GM12878 (cell line): Measurements from ENCODE around the gene AP1B1. TPM values are rescaled to one million over a fixed set of nuclear protein-coding genes. Genes with fewer than 3 reads are reported as not detected.

Experiments used
- ATAC-seq: fragments of 200-7000 bp; cut with Tn5 transposase; 3 replicates; pipeline ENCODE4 v1.9.1; 2020; ENCODE audit warnings: mild to moderate bottlenecking, moderate library complexity
- BruUV-seq: library from RNA; stranded (reverse); fragments of 400-500 nt; replicated peaks from 2 replicates; lab custom pipeline; 2021; lab: Mats Ljungman, UMichigan
- CTCF ChIA-PET: fragments of 300-600 bp; sonication (Branson Sonifier 250); formaldehyde crosslinking; extraction: SDS; loops from one replicate; lab custom pipeline; 2021; ENCODE audit warnings: inconsistent platforms; lab: Yijun Ruan, JAX
- POLR2A ChIA-PET: fragments of 350-600 bp; formaldehyde crosslinking; extraction: SDS; loops from one replicate; lab custom pipeline; 2021; ENCODE audit warnings: inconsistent platforms; lab: Charles Lee
- RAD21 ChIA-PET: fragments of 300-600 bp; sonication (Branson Sonifier 250); formaldehyde crosslinking; loops from one replicate; lab custom pipeline; 2023; ENCODE audit warnings: antibody characterized with exemption; ENCODE audit not compliant: unreplicated experiment; lab: Charles Lee
- SMC1A ChIA-PET: fragments of 300-600 bp; sonication (Branson Sonifier 250); formaldehyde crosslinking; loops from one replicate; lab custom pipeline; 2023; ENCODE audit not compliant: unreplicated experiment, uncharacterized antibody; lab: Charles Lee
- DNase-seq: peaks from one replicate; pipeline ENCODE4 v3.0.0-alpha.2; 2011; ENCODE audit warnings: low read depth, low spot score
- FAIRE-seq: peaks from 3 replicates; lab custom pipeline; 2011; peaks lifted over from hg19 to GRCh38; lab: Jason Lieb, UNC
- H2AFZ ChIP-seq: 2 replicates; pipeline ENCODE4 v1.6.0; 2011; ENCODE audit warnings: low read depth, low read length, control low read depth; ENCODE audit not compliant: control insufficient read depth
- H3K27ac ChIP-seq: 2 replicates; pipeline ENCODE4 v1.5.1; 2011; ENCODE audit warnings: control low read depth; ENCODE audit not compliant: control insufficient read depth, insufficient read depth
- H3K27me3 ChIP-seq, 2 experiments: replicated peaks in 1 of 2; 2 replicates each; pipeline versions ENCODE4 v1.6.0 to v1.6.1; 2011; ENCODE audit warnings: low read length in 1 of 2; ENCODE audit not compliant: control insufficient read depth in 2 of 2, insufficient read depth in 2 of 2
- H3K36me3 ChIP-seq, 2 experiments: 2 replicates each; pipeline ENCODE4 v1.5.1; 2011; ENCODE audit warnings: low read length in 1 of 2; ENCODE audit not compliant: control insufficient read depth in 2 of 2, insufficient read depth in 2 of 2
- H3K4me1 ChIP-seq: 2 replicates; pipeline ENCODE4 v1.6.1; 2011; ENCODE audit warnings: mild to moderate bottlenecking, low read length, moderate library complexity, mixed read lengths; ENCODE audit not compliant: control insufficient read depth, insufficient read depth
- H3K4me2 ChIP-seq: 2 replicates; pipeline ENCODE4 v1.6.0; 2011; ENCODE audit warnings: control low read depth; ENCODE audit not compliant: control insufficient read depth, insufficient read depth
- H3K4me3 ChIP-seq: fragments of 200-600 bp; sonication (generic); 2 replicates; pipeline ENCODE4 v1.5.1; 2016
- H3K79me2 ChIP-seq: 2 replicates; pipeline ENCODE4 v1.6.0; 2011; ENCODE audit warnings: low read length; ENCODE audit not compliant: control insufficient read depth, insufficient read depth
- H3K9ac ChIP-seq: 2 replicates; pipeline ENCODE4 v1.8.0; 2011; ENCODE audit warnings: low read length, control low read depth, mixed read lengths; ENCODE audit not compliant: control insufficient read depth, insufficient read depth
- H3K9me3 ChIP-seq: replicated peaks from 3 replicates; pipeline ENCODE4 v1.5.1; 2011; ENCODE audit warnings: mild to moderate bottlenecking, low read length; ENCODE audit not compliant: control insufficient read depth, insufficient read depth
- H4K20me1 ChIP-seq: 2 replicates; pipeline ENCODE4 v1.6.0; 2011; ENCODE audit not compliant: control insufficient read depth, insufficient read depth
- ASH2L ChIP-seq: fragments of 300-600, 200-600 bp; sonication (generic); IDR thresholded peaks from 2 replicates; pipeline ENCODE4 v1.6.1; 2017; ENCODE audit warnings: low read depth, mild to moderate bottlenecking, borderline replicate concordance
- CHD1 ChIP-seq: IDR thresholded peaks from 2 replicates; pipeline ENCODE4 v1.6.1; 2012; ENCODE audit warnings: low read depth, low read length, improper control_type of control experiment
- EGR1 ChIP-seq, 2 experiments: IDR thresholded peaks; 1 replicate in 1 of 2; 2 replicates in 1 of 2; pipeline ENCODE4 v1.6.1; 2011 to 2012; ENCODE audit warnings: low read depth in 2 of 2, low read length in 2 of 2, borderline replicate concordance in 1 of 2, mild to moderate bottlenecking in 1 of 2, moderate library complexity in 1 of 2
- ESRRA ChIP-seq: IDR thresholded peaks from 2 replicates; pipeline ENCODE4 v1.6.1; 2012; ENCODE audit warnings: mild to moderate bottlenecking, low read length, improper control_type of control experiment
- FOXK2 ChIP-seq: fragments of 450-650 bp; IDR thresholded peaks from 2 replicates; pipeline ENCODE4 v1.6.1; 2017; ENCODE audit warnings: mild to moderate bottlenecking, moderate library complexity
- HDGF ChIP-seq: fragments of 450-650 bp; IDR thresholded peaks from 2 replicates; pipeline ENCODE4 v1.6.1; 2016; ENCODE audit warnings: antibody characterized with exemption
- IKZF1 ChIP-seq: fragments of 450-650 bp; conservative IDR thresholded peaks from 2 replicates; pipeline ENCODE4 v1.6.1; 2017; ENCODE audit warnings: antibody characterized with exemption, mild to moderate bottlenecking
- JUND ChIP-seq: IDR thresholded peaks from 2 replicates; pipeline ENCODE4 v1.6.1; 2012; ENCODE audit warnings: low read depth, mild to moderate bottlenecking, low read length, improper control_type of control experiment, moderate library complexity
- NBN ChIP-seq: fragments of 450-650 bp; IDR thresholded peaks from 2 replicates; pipeline ENCODE4 v1.6.1; 2016
- POU2F2 ChIP-seq: IDR thresholded peaks from 3 replicates; pipeline ENCODE4 v1.6.1; 2011; ENCODE audit warnings: low read depth, mild to moderate bottlenecking, low read length, borderline replicate concordance
- SIX5 ChIP-seq: IDR thresholded peaks from 2 replicates; pipeline ENCODE4 v1.6.1; 2011; ENCODE audit warnings: mild to moderate bottlenecking, low read depth, low read length, moderate library complexity; ENCODE audit not compliant: severe bottlenecking
- SRF ChIP-seq, 2 experiments: IDR thresholded peaks; 2 replicates each; pipeline ENCODE4 v1.6.1; 2011; ENCODE audit warnings: low read depth in 2 of 2, low read length in 2 of 2, mild to moderate bottlenecking in 1 of 2, moderate library complexity in 1 of 2
- STAT3 ChIP-seq: IDR thresholded peaks from 2 replicates; pipeline ENCODE4 v1.6.1; 2011; ENCODE audit warnings: low read depth, low read length, improper control_type of control experiment
- ZNF274 ChIP-seq: IDR thresholded peaks from one replicate; pipeline ENCODE4 v1.8.0; 2011; ENCODE audit not compliant: insufficient read length, insufficient read depth
- ZNF622 ChIP-seq: fragments of 450-650 bp; IDR thresholded peaks from 2 replicates; pipeline ENCODE4 v1.6.1; 2017; ENCODE audit warnings: mild to moderate bottlenecking, inconsistent platforms
- WGBS: methylation state at CpG from one replicate; pipeline ENCODE4 v1.1.6; 2016; ENCODE audit warnings: low lambda C conversion rate; ENCODE audit not compliant: insufficient replicate concordance, insufficient coverage; ENCODE audit errors: missing lambda C conversion rate; 5-methylcytosine and 5-hydroxymethylcytosine counted together
- in situ Hi-C: fragments of 300-500 bp; cut with MboI; formaldehyde crosslinking; loops from 9 replicates; pipeline ENCODE4 v1.14.3; 2018; ENCODE audit warnings: mixed read lengths
- intact Hi-C: fragments of 100-400 bp; cut with micrococcal nuclease; formaldehyde crosslinking; loops from one replicate; pipeline ENCODE4 v1.14.2; 2022; ENCODE audit not compliant: unreplicated experiment
- polyA plus RNA-seq, 11 experiments: library from polyadenylated mRNA; depleted of rRNA in 4 of 11; unstranded in 6 of 11; stranded (reverse) in 5 of 11; fragments of >200 nt; fragmentation: Nextera tagmentation in 4 of 11; fragmentation: Illumina TruSeq in 1 of 11; extraction: Ambion mirVana in 4 of 11; extraction: Trizol in 1 of 11; gene quantifications; 1 replicate in 1 of 11; 2 replicates in 10 of 11; pipeline versions ENCODE4 v1.2.1 to v1.2.3, GENCODE V29; 2011 to 2016; ENCODE audit warnings: inconsistent platforms in 2 of 11, missing spikeins in 2 of 11, low read depth in 1 of 11
- total RNA-seq, 4 experiments: library from RNA; depleted of rRNA in 3 of 4; stranded (reverse); fragments of >200 nt in 3 of 4; fragmentation: Illumina TruSeq in 1 of 4; extraction: Trizol in 1 of 4; gene quantifications; 2 replicates each; pipeline versions ENCODE4 v1.2.1 to v1.2.3, GENCODE V29; 2013 to 2021
- TF ChIP-seq, protein P1 (sequence below): fragments of 450-650 bp; IDR thresholded peaks from 2 replicates; pipeline ENCODE4 v1.6.1; 2017; ENCODE audit warnings: mild to moderate bottlenecking
- TF ChIP-seq, protein P2 (sequence below): fragments of 450-650 bp; conservative IDR thresholded peaks from 2 replicates; pipeline ENCODE4 v1.6.1; 2017; ENCODE audit warnings: mild to moderate bottlenecking, moderate library complexity
- TF ChIP-seq, protein P3 (sequence below): IDR thresholded peaks from 2 replicates; pipeline ENCODE4 v1.6.1; 2011; ENCODE audit warnings: low read depth, low read length, improper control_type of control experiment, borderline replicate concordance
- TF ChIP-seq, protein P4 (sequence below): fragments of 450-650 bp; IDR thresholded peaks from 2 replicates; pipeline ENCODE4 v1.6.1; 2018; ENCODE audit warnings: mild to moderate bottlenecking, low read depth, moderate library complexity; ENCODE audit not compliant: partially characterized antibody

The AP1B1 gene
- total and polyA plus RNA-seq, 10 of the 15 experiments (the other 5 are each of a cell fraction or from before 2014, with no cell fraction given), result 2.1 to 98.6 (median 57.8) TPM

DNA sequence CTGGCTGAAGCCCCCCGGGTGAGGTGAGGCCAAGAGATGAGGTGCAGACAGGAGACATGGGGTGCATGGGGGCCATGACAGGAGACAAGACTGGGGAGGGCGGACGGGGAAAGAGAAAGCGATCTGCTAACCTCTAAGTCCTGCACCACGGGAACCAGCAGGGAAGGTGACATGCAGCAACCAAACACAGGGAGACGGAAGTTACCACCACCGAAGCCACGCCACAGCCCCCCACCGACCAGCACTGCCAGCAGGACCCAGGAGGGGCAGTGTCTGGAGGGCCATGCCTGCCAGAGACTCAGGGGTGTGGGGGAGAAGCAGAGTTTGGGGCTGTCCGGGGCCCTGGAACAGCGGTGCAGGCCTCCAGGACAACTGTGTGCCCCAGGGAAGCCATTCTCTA is 58.8 kb downstream of the AP1B1 start:
- POLR2A ChIA-PET, result no interaction called here
- WGBS, result 93% methylated on average over 11 of the region's 11 CpGs
- no peak overlapping the region for H3K9ac ChIP-seq
- no peaks in the 10 kb centered on the region for H3K79me2 ChIP-seq
- H3K9me3 ChIP-seq, result no peaks in the 10 kb centered on the region
- H4K20me1 ChIP-seq, result no peaks in the 10 kb centered on the region
- H2AFZ ChIP-seq, result no peak overlapping the region
- RAD21 ChIA-PET, result no interaction called here
- FAIRE-seq (no peak), ATAC-seq (no peak), DNase-seq (no peak)
- in situ Hi-C loops (no loop called here), intact Hi-C loops (no loop called here)
- no peak overlapping the region for H3K27ac ChIP-seq
- SMC1A ChIA-PET, result no interaction called here
- peaks cover 5 to 52% of the 10 kb centered on the region in 2 experiments; a peak in 3 of 4 replicates for H3K36me3 ChIP-seq
- CTCF ChIA-PET, result interaction anchor here (0.6 kb wide), 1 partner anchor 662 kb away, joined by 3 read pairs; no protein-coding TSS in a partner anchor
- TF ChIP-seq, protein P1, sequence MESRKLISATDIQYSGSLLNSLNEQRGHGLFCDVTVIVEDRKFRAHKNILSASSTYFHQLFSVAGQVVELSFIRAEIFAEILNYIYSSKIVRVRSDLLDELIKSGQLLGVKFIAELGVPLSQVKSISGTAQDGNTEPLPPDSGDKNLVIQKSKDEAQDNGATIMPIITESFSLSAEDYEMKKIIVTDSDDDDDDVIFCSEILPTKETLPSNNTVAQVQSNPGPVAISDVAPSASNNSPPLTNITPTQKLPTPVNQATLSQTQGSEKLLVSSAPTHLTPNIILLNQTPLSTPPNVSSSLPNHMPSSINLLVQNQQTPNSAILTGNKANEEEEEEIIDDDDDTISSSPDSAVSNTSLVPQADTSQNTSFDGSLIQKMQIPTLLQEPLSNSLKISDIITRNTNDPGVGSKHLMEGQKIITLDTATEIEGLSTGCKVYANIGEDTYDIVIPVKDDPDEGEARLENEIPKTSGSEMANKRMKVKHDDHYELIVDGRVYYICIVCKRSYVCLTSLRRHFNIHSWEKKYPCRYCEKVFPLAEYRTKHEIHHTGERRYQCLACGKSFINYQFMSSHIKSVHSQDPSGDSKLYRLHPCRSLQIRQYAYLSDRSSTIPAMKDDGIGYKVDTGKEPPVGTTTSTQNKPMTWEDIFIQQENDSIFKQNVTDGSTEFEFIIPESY, result no peak
- TF ChIP-seq CHD1, result no peak
- TF ChIP-seq ASH2L, result no peak
- no peak for TF ChIP-seq ZNF622
- no peak for TF ChIP-seq ESRRA
- TF ChIP-seq, protein P2, sequence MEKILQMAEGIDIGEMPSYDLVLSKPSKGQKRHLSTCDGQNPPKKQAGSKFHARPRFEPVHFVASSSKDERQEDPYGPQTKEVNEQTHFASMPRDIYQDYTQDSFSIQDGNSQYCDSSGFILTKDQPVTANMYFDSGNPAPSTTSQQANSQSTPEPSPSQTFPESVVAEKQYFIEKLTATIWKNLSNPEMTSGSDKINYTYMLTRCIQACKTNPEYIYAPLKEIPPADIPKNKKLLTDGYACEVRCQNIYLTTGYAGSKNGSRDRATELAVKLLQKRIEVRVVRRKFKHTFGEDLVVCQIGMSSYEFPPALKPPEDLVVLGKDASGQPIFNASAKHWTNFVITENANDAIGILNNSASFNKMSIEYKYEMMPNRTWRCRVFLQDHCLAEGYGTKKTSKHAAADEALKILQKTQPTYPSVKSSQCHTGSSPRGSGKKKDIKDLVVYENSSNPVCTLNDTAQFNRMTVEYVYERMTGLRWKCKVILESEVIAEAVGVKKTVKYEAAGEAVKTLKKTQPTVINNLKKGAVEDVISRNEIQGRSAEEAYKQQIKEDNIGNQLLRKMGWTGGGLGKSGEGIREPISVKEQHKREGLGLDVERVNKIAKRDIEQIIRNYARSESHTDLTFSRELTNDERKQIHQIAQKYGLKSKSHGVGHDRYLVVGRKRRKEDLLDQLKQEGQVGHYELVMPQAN, result no peak
- no peak for TF ChIP-seq ZNF274
- TF ChIP-seq POU2F2, result no peak
- no peak for TF ChIP-seq IKZF1
- TF ChIP-seq, protein P3, sequence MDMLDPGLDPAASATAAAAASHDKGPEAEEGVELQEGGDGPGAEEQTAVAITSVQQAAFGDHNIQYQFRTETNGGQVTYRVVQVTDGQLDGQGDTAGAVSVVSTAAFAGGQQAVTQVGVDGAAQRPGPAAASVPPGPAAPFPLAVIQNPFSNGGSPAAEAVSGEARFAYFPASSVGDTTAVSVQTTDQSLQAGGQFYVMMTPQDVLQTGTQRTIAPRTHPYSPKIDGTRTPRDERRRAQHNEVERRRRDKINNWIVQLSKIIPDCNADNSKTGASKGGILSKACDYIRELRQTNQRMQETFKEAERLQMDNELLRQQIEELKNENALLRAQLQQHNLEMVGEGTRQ, result no peak
- no peak for TF ChIP-seq JUND
- TF ChIP-seq HDGF, result no peak
- TF ChIP-seq FOXK2, result no peak
- TF ChIP-seq, protein P4, sequence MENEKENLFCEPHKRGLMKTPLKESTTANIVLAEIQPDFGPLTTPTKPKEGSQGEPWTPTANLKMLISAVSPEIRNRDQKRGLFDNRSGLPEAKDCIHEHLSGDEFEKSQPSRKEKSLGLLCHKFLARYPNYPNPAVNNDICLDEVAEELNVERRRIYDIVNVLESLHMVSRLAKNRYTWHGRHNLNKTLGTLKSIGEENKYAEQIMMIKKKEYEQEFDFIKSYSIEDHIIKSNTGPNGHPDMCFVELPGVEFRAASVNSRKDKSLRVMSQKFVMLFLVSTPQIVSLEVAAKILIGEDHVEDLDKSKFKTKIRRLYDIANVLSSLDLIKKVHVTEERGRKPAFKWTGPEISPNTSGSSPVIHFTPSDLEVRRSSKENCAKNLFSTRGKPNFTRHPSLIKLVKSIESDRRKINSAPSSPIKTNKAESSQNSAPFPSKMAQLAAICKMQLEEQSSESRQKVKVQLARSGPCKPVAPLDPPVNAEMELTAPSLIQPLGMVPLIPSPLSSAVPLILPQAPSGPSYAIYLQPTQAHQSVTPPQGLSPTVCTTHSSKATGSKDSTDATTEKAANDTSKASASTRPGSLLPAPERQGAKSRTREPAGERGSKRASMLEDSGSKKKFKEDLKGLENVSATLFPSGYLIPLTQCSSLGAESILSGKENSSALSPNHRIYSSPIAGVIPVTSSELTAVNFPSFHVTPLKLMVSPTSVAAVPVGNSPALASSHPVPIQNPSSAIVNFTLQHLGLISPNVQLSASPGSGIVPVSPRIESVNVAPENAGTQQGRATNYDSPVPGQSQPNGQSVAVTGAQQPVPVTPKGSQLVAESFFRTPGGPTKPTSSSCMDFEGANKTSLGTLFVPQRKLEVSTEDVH, result no peak
- no peak for TF ChIP-seq NBN
- no peak for TF ChIP-seq STAT3
- no peak for TF ChIP-seq SIX5
- no peak for TF ChIP-seq SRF (IDR thresholded peaks at IDR 0.05; ENCODE audit: low read depth in 2 of 2, low read length in 2 of 2)
- no peak for TF ChIP-seq EGR1 (IDR thresholded peaks at IDR 0.05; ENCODE audit: borderline replicate concordance in 1 of 2, low read depth in 2 of 2, low read length in 2 of 2)
- BruUV-seq, result no TSS peak
- H3K27me3 ChIP-seq, result no peaks in the 10 kb centered on the region
- H3K4me3 ChIP-seq, result no peak overlapping the region
- H3K4me1 ChIP-seq, result no peaks in the 10 kb centered on the region
- no peak overlapping the region for H3K4me2 ChIP-seq
